OCI-LY1 (cell line): ENCODE measurements around the gene RPL12.

ENCODE experiments used
- H2AFZ ChIP-seq: fragments of 200-600 bp; sonication (generic), shearing (Covaris generic); 2 replicates; pipeline ENCODE4 v1.6.0; 2014; ENCODE audit warnings: antibody characterized with exemption, mild to moderate bottlenecking, low read length
- H3F3A ChIP-seq: fragments of 200-600 bp; sonication (generic), shearing (Covaris generic); 2 replicates; pipeline ENCODE4 v1.6.0; 2014; ENCODE audit warnings: mild to moderate bottlenecking, antibody characterized with exemption, low read length, moderate library complexity; ENCODE audit not compliant: insufficient read depth
- H3K27ac ChIP-seq: fragments of 200-600 bp; sonication (generic); 2 replicates; pipeline ENCODE4 v1.5.1; 2014; ENCODE audit warnings: low read length, mixed run types, mild to moderate bottlenecking, low read depth; ENCODE audit not compliant: poor library complexity, severe bottlenecking
- H3K27me3 ChIP-seq: fragments of 200-600 bp; sonication (generic); 2 replicates; pipeline ENCODE4 v1.6.0; 2014; ENCODE audit warnings: antibody characterized with exemption, mild to moderate bottlenecking, low read length, moderate library complexity; ENCODE audit not compliant: insufficient read depth
- H3K36me3 ChIP-seq: fragments of 200-600 bp; sonication (generic); 2 replicates; pipeline ENCODE4 v1.6.1; 2014; ENCODE audit warnings: mild to moderate bottlenecking, antibody characterized with exemption, low read length, moderate library complexity, mixed read lengths; ENCODE audit not compliant: insufficient read depth
- H3K4me1 ChIP-seq: fragments of 200-600 bp; sonication (generic); 2 replicates; pipeline ENCODE4 v1.5.1; 2014; ENCODE audit warnings: mild to moderate bottlenecking, low read length, moderate library complexity; ENCODE audit not compliant: insufficient read depth, severe bottlenecking
- H3K4me2 ChIP-seq: fragments of 200-600 bp; sonication (generic), shearing (Covaris generic); 2 replicates; pipeline ENCODE4 v1.6.1; 2014; ENCODE audit warnings: low read length
- H3K4me3 ChIP-seq: fragments of 200-600 bp; sonication (generic); 2 replicates; pipeline ENCODE4 v1.5.1; 2014; ENCODE audit warnings: low read length, low read depth, mild to moderate bottlenecking, mixed read lengths; ENCODE audit not compliant: poor library complexity, severe bottlenecking
- H3K79me2 ChIP-seq: fragments of 200-600 bp; shearing (Covaris generic); 2 replicates; pipeline ENCODE4 v1.6.1; 2016; ENCODE audit warnings: mixed run types, low read length, mixed read lengths; ENCODE audit not compliant: insufficient read depth
- H3K9ac ChIP-seq: fragments of 200-600 bp; sonication (generic), shearing (Covaris generic); 2 replicates; pipeline ENCODE4 v1.6.1; 2014; ENCODE audit warnings: mild to moderate bottlenecking, low read length, mixed read lengths
- H3K9me2 ChIP-seq: fragments of 200-600 bp; sonication (generic), shearing (Covaris generic); 2 replicates; pipeline ENCODE4 v1.6.1; 2014; ENCODE audit warnings: low read depth, mild to moderate bottlenecking, low read length, mixed read lengths
- H3K9me3 ChIP-seq: fragments of 200-600 bp; shearing (Covaris generic); 2 replicates; pipeline ENCODE4 v1.6.1; 2014; ENCODE audit warnings: low read length, mixed read lengths
- H4K20me1 ChIP-seq: fragments of 200-600 bp; sonication (generic), shearing (Covaris generic); 2 replicates; pipeline ENCODE4 v1.6.0; 2016; ENCODE audit warnings: mild to moderate bottlenecking, low read length; ENCODE audit not compliant: insufficient read depth
- EZH2 ChIP-seq: fragments of 200-600 bp; sonication (generic), shearing (Covaris generic); IDR thresholded peaks from 2 replicates; pipeline ENCODE4 v1.8.0; 2017; ENCODE audit warnings: borderline replicate concordance, mixed run types, mild to moderate bottlenecking, antibody characterized with exemption, low read length, moderate library complexity, mixed read lengths
- TF ChIP-seq, protein P1 (sequence below): fragments of 200-600 bp; sonication (generic), shearing (Covaris generic); IDR thresholded peaks from 2 replicates; pipeline ENCODE4 v1.5.1; 2017; ENCODE audit warnings: mild to moderate bottlenecking, antibody characterized with exemption, low read length, moderate library complexity, mixed read lengths

RPL12 gene

DNA sequence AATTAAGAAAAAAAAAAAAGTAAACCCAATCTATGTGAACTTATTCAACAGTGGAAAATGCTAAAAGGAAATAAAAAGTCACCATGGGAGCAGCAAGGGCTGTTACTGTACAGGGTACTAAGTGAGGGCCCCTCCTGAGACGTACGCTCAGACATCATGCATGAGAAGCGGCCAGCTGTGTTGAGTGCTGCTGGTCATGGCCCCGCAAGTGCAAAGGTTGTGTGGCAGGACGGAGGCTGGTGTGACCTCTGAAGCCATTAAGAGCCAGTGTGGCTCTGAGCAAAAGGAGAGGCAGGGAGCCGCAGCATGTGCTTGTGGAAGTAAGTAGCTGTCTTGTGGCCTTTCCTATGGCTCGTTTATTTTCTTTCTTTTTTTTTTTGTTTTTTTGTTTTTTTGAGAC lies 30.1 kb downstream of the RPL12 start:
- Histone ChIP-seq H3K4me3 (no peak overlapping the region), H3K4me2 (no peak overlapping the region), H3K4me1 (peaks cover 24% of the 10 kb centered on the region), H4K20me1 (no peaks in the 10 kb centered on the region), H3K9ac (no peak overlapping the region), H3K27me3 (no peaks in the 10 kb centered on the region), H3K79me2 (peaks cover 8% of the 10 kb centered on the region), H3F3A (no peaks in the 10 kb centered on the region), H3K9me2 (no peaks in the 10 kb centered on the region), H3K9me3 (no peaks in the 10 kb centered on the region), H3K36me3 (no peaks in the 10 kb centered on the region), H2AFZ (no peak overlapping the region), H3K27ac (no peak overlapping the region)
- no peak for TF ChIP-seq EZH2
- TF ChIP-seq, protein P1, sequence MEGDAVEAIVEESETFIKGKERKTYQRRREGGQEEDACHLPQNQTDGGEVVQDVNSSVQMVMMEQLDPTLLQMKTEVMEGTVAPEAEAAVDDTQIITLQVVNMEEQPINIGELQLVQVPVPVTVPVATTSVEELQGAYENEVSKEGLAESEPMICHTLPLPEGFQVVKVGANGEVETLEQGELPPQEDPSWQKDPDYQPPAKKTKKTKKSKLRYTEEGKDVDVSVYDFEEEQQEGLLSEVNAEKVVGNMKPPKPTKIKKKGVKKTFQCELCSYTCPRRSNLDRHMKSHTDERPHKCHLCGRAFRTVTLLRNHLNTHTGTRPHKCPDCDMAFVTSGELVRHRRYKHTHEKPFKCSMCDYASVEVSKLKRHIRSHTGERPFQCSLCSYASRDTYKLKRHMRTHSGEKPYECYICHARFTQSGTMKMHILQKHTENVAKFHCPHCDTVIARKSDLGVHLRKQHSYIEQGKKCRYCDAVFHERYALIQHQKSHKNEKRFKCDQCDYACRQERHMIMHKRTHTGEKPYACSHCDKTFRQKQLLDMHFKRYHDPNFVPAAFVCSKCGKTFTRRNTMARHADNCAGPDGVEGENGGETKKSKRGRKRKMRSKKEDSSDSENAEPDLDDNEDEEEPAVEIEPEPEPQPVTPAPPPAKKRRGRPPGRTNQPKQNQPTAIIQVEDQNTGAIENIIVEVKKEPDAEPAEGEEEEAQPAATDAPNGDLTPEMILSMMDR: no peak

DNA sequence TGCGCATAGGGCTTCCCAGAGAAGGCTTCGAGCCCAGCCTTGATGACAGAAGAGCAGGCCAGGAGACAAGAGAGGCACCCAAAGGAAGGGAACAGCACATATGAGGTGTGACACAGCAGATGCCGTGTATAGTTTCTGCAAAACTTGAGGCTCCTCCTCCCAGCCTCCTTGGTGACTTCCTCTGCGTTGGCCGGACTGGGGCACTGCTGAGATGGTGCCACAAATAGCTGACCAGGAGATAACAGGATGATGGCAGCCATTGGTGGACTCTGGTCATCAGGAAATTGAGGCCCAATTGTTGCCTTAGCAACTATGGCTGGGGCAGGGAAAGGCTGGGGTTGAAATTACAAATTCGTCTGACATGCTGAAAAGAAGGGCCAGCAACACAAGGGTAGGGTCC lies 31.9 kb downstream of the RPL12 start:
- H3K4me2 ChIP-seq: no peak overlapping the region
- no peaks in the 10 kb centered on the region for H3K27me3 ChIP-seq
- H4K20me1 ChIP-seq: no peaks in the 10 kb centered on the region
- H3K79me2 ChIP-seq: no peaks in the 10 kb centered on the region
- no peaks in the 10 kb centered on the region for H3K36me3 ChIP-seq
- no peak for TF ChIP-seq EZH2
- TF ChIP-seq, protein P1: no peak
- no peak overlapping the region for H3K4me3 ChIP-seq
- H3F3A ChIP-seq: no peaks in the 10 kb centered on the region
- no peaks in the 10 kb centered on the region for H3K9me3 ChIP-seq
- H3K4me1 ChIP-seq: peaks cover 11% of the 10 kb centered on the region
- no peaks in the 10 kb centered on the region for H3K9me2 ChIP-seq
- no peak overlapping the region for H2AFZ ChIP-seq
- H3K9ac ChIP-seq: no peak overlapping the region
- no peak overlapping the region for H3K27ac ChIP-seq

DNA sequence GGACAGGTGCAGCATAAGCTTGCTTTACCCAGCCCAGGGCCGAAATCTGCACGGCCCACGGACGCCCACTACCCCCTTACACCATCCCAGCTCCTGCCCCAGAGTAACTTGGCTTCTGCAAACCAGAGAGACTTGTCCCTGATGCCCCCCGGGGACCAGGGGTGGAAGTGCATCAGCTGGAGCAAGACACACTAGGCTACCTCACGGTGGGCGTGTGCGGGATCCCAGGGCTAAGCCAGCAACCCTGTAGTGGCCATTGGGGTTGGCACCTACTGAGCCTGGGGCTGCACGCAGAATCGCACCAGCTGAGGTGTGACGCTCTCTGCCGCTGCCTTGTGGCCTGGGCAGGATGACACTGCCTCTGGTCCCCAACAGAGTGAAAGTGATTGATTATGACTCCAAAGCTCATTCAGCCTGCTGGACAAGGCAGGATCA lies 33.2 kb downstream of the RPL12 start:
- Histone ChIP-seq H3K36me3 (no peaks in the 10 kb centered on the region), H2AFZ (no peak overlapping the region), H3F3A (no peaks in the 10 kb centered on the region), H3K27ac (no peak overlapping the region), H3K4me2 (no peak overlapping the region), H4K20me1 (no peaks in the 10 kb centered on the region), H3K9me2 (no peaks in the 10 kb centered on the region), H3K4me1 (peaks cover 6% of the 10 kb centered on the region), H3K9ac (no peak overlapping the region), H3K9me3 (no peaks in the 10 kb centered on the region), H3K79me2 (no peaks in the 10 kb centered on the region), H3K4me3 (no peak overlapping the region), H3K27me3 (no peaks in the 10 kb centered on the region)
- TF ChIP-seq, protein P1: peak; percentile 20; the same call in 1 of the 2 replicates
- no peak for TF ChIP-seq EZH2
